Measurements from ENCODE around the gene ATOSB.

The ATOSB gene

DNA sequence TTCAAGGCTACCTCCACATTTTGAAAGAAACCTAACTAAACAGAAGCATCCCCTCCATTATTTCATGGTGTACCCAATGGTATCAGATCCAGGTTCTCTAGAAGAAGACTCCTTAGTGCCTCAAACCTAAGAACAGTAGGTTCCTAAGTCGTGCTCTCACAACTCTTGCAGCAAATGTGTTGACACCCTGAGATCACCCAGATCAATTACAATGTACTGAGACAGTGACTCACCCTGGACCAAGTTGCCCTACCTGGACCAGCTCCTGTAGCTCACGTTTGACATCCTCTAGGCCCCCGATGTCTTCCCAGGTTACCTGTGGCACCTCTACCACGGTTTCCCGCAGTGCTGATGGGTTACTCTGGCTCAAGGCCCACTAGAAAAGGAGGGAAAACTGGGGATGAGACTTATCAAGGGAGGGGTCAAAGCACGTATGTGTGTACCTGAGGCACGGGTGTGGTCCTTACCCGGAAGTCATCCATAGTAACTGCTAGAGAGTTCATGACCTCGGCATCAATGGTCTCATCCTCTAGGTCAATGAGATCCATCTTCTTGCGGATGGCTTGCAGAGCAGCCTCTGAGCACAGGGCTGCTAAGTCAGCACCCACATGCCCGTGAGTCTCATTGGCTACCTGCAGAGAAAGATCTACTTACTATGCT lies 55.0 kb downstream of the ATOSB start:
- H3K9me2 ChIP-seq (ENCODE audit: low read depth, low read length) = no peaks in the 10 kb centered on the region
- H3K36me3 ChIP-seq (ENCODE audit: insufficient read depth, low read length) = peaks cover 100% of the 10 kb centered on the region
- no peak overlapping the region for H3K4me2 ChIP-seq (ENCODE audit: low read length)
- no peak overlapping the region for H2AFZ ChIP-seq (ENCODE audit: low read length)
- no peak overlapping the region for H3K4me3 ChIP-seq (ENCODE audit: low read depth, low read length, poor library complexity, severe bottlenecking)
- no peaks in the 10 kb centered on the region for H3K4me1 ChIP-seq (ENCODE audit: insufficient read depth, low read length, severe bottlenecking)
- no peak overlapping the region for H3K27ac ChIP-seq (ENCODE audit: low read depth, low read length, poor library complexity, severe bottlenecking)
- TF ChIP-seq, protein P1, sequence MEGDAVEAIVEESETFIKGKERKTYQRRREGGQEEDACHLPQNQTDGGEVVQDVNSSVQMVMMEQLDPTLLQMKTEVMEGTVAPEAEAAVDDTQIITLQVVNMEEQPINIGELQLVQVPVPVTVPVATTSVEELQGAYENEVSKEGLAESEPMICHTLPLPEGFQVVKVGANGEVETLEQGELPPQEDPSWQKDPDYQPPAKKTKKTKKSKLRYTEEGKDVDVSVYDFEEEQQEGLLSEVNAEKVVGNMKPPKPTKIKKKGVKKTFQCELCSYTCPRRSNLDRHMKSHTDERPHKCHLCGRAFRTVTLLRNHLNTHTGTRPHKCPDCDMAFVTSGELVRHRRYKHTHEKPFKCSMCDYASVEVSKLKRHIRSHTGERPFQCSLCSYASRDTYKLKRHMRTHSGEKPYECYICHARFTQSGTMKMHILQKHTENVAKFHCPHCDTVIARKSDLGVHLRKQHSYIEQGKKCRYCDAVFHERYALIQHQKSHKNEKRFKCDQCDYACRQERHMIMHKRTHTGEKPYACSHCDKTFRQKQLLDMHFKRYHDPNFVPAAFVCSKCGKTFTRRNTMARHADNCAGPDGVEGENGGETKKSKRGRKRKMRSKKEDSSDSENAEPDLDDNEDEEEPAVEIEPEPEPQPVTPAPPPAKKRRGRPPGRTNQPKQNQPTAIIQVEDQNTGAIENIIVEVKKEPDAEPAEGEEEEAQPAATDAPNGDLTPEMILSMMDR (IDR thresholded peaks at IDR 0.05; ENCODE audit: low read length) = no peak
- no peak for TF ChIP-seq EZH2 (IDR thresholded peaks at IDR 0.05; ENCODE audit: borderline replicate concordance, low read length)
- H4K20me1 ChIP-seq (ENCODE audit: insufficient read depth, low read length) = no peaks in the 10 kb centered on the region; the same call in 1 of the 2 replicates
- 0 out of 2 replicates have a peak, but pooled peaks cover 3% of the 10 kb centered on the region for H3F3A ChIP-seq (ENCODE audit: insufficient read depth, low read length)
- no peaks in the 10 kb centered on the region for H3K27me3 ChIP-seq (ENCODE audit: insufficient read depth, low read length)
- no peaks in the 10 kb centered on the region for H3K9me3 ChIP-seq (ENCODE audit: low read length)
- no peaks in the 10 kb centered on the region for H3K79me2 ChIP-seq (ENCODE audit: insufficient read depth, low read length)
- no peak overlapping the region for H3K9ac ChIP-seq (ENCODE audit: low read length)

DNA sequence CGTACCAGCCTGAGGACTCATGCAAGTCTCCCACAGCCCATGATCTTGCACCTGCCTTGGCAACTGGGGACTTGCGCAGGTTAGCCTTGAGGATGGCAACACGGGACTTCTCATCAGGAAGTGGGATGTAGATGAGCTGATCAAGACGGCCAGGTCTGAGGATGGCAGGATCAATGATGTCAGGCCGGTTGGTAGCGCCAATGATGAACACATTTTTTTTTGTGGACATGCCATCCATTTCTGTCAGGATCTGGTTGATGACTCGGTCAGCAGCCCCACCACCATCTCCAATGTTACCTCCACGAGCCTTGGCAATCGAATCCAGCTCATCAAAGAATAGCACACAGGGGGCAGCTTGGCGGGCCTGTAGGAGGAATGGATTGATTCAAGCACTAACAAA lies 56.2 kb downstream of the ATOSB start:
- H3K4me1 ChIP-seq (ENCODE audit: insufficient read depth, low read length, severe bottlenecking) = no peaks in the 10 kb centered on the region
- no peak overlapping the region for H3K27ac ChIP-seq (ENCODE audit: low read depth, low read length, poor library complexity, severe bottlenecking)
- no peaks in the 10 kb centered on the region for H3K9me3 ChIP-seq (ENCODE audit: low read length)
- no peak overlapping the region for H3K9ac ChIP-seq (ENCODE audit: low read length)
- H4K20me1 ChIP-seq (ENCODE audit: insufficient read depth, low read length) = peaks cover 2% of the 10 kb centered on the region
- H3K36me3 ChIP-seq (ENCODE audit: insufficient read depth, low read length) = peaks cover 99% of the 10 kb centered on the region
- H3K79me2 ChIP-seq (ENCODE audit: insufficient read depth, low read length) = no peaks in the 10 kb centered on the region
- H3K9me2 ChIP-seq (ENCODE audit: low read depth, low read length) = no peaks in the 10 kb centered on the region
- no peak for TF ChIP-seq EZH2 (IDR thresholded peaks at IDR 0.05; ENCODE audit: borderline replicate concordance, low read length)
- TF ChIP-seq, protein P1 (IDR thresholded peaks at IDR 0.05; ENCODE audit: low read length) = no peak
- no peak overlapping the region for H3K4me2 ChIP-seq (ENCODE audit: low read length)
- H3K27me3 ChIP-seq (ENCODE audit: insufficient read depth, low read length) = no peaks in the 10 kb centered on the region
- no peak overlapping the region for H3K4me3 ChIP-seq (ENCODE audit: low read depth, low read length, poor library complexity, severe bottlenecking)
- no peak overlapping the region for H2AFZ ChIP-seq (ENCODE audit: low read length)
- H3F3A ChIP-seq (ENCODE audit: insufficient read depth, low read length) = 0 out of 2 replicates have a peak, but pooled peaks cover 3% of the 10 kb centered on the region

DNA sequence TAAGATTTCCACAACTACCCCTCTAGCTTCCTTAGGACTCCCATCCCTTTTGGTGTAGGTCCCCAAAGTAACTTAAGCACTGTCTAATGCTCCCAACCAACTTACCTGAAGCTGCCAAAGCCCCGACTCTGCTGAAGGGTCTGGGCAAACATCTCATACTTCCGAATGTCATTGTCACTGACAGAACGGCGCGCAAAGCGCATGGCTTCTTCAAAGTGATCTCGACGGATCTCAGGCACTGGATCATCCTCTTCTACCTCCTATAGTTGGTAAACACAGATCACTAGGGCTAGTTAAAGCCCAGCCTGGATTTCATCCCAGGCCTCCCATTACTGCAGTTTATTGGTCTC lies 58.4 kb downstream of the ATOSB start:
- TF ChIP-seq, protein P1 (IDR thresholded peaks at IDR 0.05; ENCODE audit: low read length) = no peak
- no peak for TF ChIP-seq EZH2 (IDR thresholded peaks at IDR 0.05; ENCODE audit: borderline replicate concordance, low read length)
- Histone ChIP-seq H3F3A (ENCODE audit: insufficient read depth, low read length) (0 out of 2 replicates have a peak, but pooled peaks cover 3% of the 10 kb centered on the region), H3K9me3 (ENCODE audit: low read length) (no peaks in the 10 kb centered on the region), H3K9ac (ENCODE audit: low read length) (no peak overlapping the region), H3K4me3 (ENCODE audit: low read depth, low read length, poor library complexity, severe bottlenecking) (no peak overlapping the region), H4K20me1 (ENCODE audit: insufficient read depth, low read length) (peaks cover 2% of the 10 kb centered on the region; the same call in 1 of the 2 replicates), H3K36me3 (ENCODE audit: insufficient read depth, low read length) (peaks cover 85% of the 10 kb centered on the region), H3K4me1 (ENCODE audit: insufficient read depth, low read length, severe bottlenecking) (no peaks in the 10 kb centered on the region), H3K27ac (ENCODE audit: low read depth, low read length, poor library complexity, severe bottlenecking) (no peak overlapping the region), H2AFZ (ENCODE audit: low read length) (no peak overlapping the region), H3K4me2 (ENCODE audit: low read length) (no peak overlapping the region), H3K9me2 (ENCODE audit: low read depth, low read length) (no peaks in the 10 kb centered on the region), H3K27me3 (ENCODE audit: insufficient read depth, low read length) (no peaks in the 10 kb centered on the region), H3K79me2 (ENCODE audit: insufficient read depth, low read length) (no peaks in the 10 kb centered on the region)

Measured in OCI-LY1 (cell line).